PC-9 (cell line): Measurements from ENCODE around the gene ZNF79. TPM values are rescaled to one million over a fixed set of nuclear protein-coding genes. Genes with fewer than 3 reads are reported as not detected.

Experiments
- BruUV-seq: library from RNA; stranded (reverse); fragments of 400-500 nt; replicated peaks from 2 replicates; lab custom pipeline; 2021; lab: Mats Ljungman, UMichigan
- CTCF ChIA-PET: fragments of 300-600 bp; sonication (Branson Sonifier 250); formaldehyde crosslinking; loops from one replicate; lab custom pipeline; 2022; ENCODE audit warnings: antibody characterized with exemption; lab: Charles Lee
- POLR2A ChIA-PET: fragments of 300-600 bp; sonication (Branson Sonifier 250); formaldehyde crosslinking; loops from one replicate; lab custom pipeline; 2022; ENCODE audit warnings: antibody characterized with exemption; ENCODE audit not compliant: unreplicated experiment; lab: Charles Lee
- DNase-seq, 2 experiments: peaks; one replicate each; pipeline versions ENCODE4 v3.0.0 to v3.0.0-alpha.2; 2015 to 2022; ENCODE audit warnings: mixed read lengths in 1 of 2
- H2AFZ ChIP-seq: fragments of 200-600 bp; sonication (generic); 2 replicates; pipeline ENCODE4 v1.8.1; 2017; ENCODE audit warnings: antibody characterized with exemption
- H3F3A ChIP-seq: fragments of 200-600 bp; sonication (generic); 2 replicates; pipeline ENCODE4 v1.8.1; 2017; ENCODE audit warnings: antibody characterized with exemption, mild to moderate bottlenecking, low read depth; ENCODE audit not compliant: insufficient read depth
- H3K27ac ChIP-seq: fragments of 200-600 bp; sonication (generic); 2 replicates; pipeline ENCODE4 v1.6.1; 2016; ENCODE audit warnings: mixed run types
- H3K27me3 ChIP-seq: fragments of 200-600 bp; sonication (generic); 2 replicates; pipeline ENCODE4 v1.6.1; 2016; ENCODE audit warnings: low read depth, mixed run types; ENCODE audit not compliant: insufficient read depth
- H3K36me3 ChIP-seq: fragments of 200-600 bp; sonication (generic); 2 replicates; pipeline ENCODE4 v1.6.1; 2016; ENCODE audit warnings: low read depth, mixed run types
- H3K4me1 ChIP-seq: fragments of 200-600 bp; sonication (generic); replicated peaks from 2 replicates; pipeline ENCODE4 v1.6.1; 2016; ENCODE audit warnings: mixed run types; ENCODE audit not compliant: insufficient read depth
- H3K4me2 ChIP-seq: fragments of 200-600 bp; sonication (generic); 2 replicates; pipeline ENCODE4 v1.6.1; 2017; ENCODE audit warnings: mixed run types
- H3K4me3 ChIP-seq: fragments of 200-600 bp; sonication (generic); 2 replicates; pipeline ENCODE4 v1.6.1; 2016; ENCODE audit warnings: mixed run types
- H3K79me2 ChIP-seq: fragments of 200-600 bp; sonication (generic); 2 replicates; pipeline ENCODE4 v1.6.1; 2017; ENCODE audit warnings: low read depth, mixed run types
- H3K9me2 ChIP-seq: fragments of 200-600 bp; sonication (generic); 2 replicates; pipeline ENCODE4 v1.8.1; 2017; ENCODE audit warnings: mild to moderate bottlenecking; ENCODE audit not compliant: insufficient read depth
- H3K9me3 ChIP-seq: fragments of 200-600 bp; sonication (generic); 2 replicates; pipeline ENCODE4 v1.8.1; 2016; ENCODE audit warnings: low read depth; ENCODE audit not compliant: insufficient read depth
- H4K20me1 ChIP-seq: fragments of 200-600 bp; sonication (generic); 2 replicates; pipeline ENCODE4 v1.8.1; 2017; ENCODE audit not compliant: insufficient read depth
- EZH2 ChIP-seq: fragments of 200-600 bp; sonication (generic); IDR thresholded peaks from 2 replicates; pipeline ENCODE4 v1.8.0; 2017; ENCODE audit warnings: antibody characterized with exemption, low read depth
- intact Hi-C: fragments of 100-400 bp; cut with micrococcal nuclease; formaldehyde crosslinking; loops from one replicate; pipeline ENCODE4 v1.10.0; 2022; ENCODE audit not compliant: unreplicated experiment
- total RNA-seq: library from RNA; stranded (reverse); gene quantifications from 2 replicates; pipeline ENCODE4 v1.2.3, GENCODE V29; 2021
- TF ChIP-seq, protein P1 (sequence below): fragments of 200-600 bp; sonication (generic); conservative IDR thresholded peaks from 2 replicates; pipeline ENCODE4 v1.6.1; 2017; ENCODE audit warnings: mixed run types, antibody characterized with exemption, mild to moderate bottlenecking, moderate library complexity

The ZNF79 gene
- total RNA-seq, 1 experiment from 2014 or later, result 5.8 TPM

- no peak overlapping the region for H3K4me2 ChIP-seq
- H3K4me1 ChIP-seq, result no peaks in the 10 kb centered on the region
- H3K27me3 ChIP-seq, result no peaks in the 10 kb centered on the region
- no peak overlapping the region for H3K27ac ChIP-seq
- no peak for TF ChIP-seq EZH2
- TF ChIP-seq, protein P1, sequence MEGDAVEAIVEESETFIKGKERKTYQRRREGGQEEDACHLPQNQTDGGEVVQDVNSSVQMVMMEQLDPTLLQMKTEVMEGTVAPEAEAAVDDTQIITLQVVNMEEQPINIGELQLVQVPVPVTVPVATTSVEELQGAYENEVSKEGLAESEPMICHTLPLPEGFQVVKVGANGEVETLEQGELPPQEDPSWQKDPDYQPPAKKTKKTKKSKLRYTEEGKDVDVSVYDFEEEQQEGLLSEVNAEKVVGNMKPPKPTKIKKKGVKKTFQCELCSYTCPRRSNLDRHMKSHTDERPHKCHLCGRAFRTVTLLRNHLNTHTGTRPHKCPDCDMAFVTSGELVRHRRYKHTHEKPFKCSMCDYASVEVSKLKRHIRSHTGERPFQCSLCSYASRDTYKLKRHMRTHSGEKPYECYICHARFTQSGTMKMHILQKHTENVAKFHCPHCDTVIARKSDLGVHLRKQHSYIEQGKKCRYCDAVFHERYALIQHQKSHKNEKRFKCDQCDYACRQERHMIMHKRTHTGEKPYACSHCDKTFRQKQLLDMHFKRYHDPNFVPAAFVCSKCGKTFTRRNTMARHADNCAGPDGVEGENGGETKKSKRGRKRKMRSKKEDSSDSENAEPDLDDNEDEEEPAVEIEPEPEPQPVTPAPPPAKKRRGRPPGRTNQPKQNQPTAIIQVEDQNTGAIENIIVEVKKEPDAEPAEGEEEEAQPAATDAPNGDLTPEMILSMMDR, result no peak
- DNase-seq, result no peak
- intact Hi-C loops, result no loop called here
- H4K20me1 ChIP-seq, result no peaks in the 10 kb centered on the region
- H3K36me3 ChIP-seq, result no peaks in the 10 kb centered on the region
- no peaks in the 10 kb centered on the region for H3K9me2 ChIP-seq
- ChIA-PET CTCF (no interaction called here), POLR2A (interaction anchor here (0.6 kb wide), 1 partner anchor 8 kb away, joined by 3 read pairs; no protein-coding TSS in a partner anchor)
- H3F3A ChIP-seq, result 0 out of 2 replicates have a peak, but pooled peaks cover 3% of the 10 kb centered on the region
- TSS peak; percentile 20 for BruUV-seq
- H3K4me3 ChIP-seq, result no peak overlapping the region
- no peaks in the 10 kb centered on the region for H3K9me3 ChIP-seq
- H3K79me2 ChIP-seq, result no peaks in the 10 kb centered on the region
- H2AFZ ChIP-seq, result no peak overlapping the region
These were observed 16.7 kb upstream of the ZNF79 start for GRCh38 chr9:127407492-127407843.

DNA sequence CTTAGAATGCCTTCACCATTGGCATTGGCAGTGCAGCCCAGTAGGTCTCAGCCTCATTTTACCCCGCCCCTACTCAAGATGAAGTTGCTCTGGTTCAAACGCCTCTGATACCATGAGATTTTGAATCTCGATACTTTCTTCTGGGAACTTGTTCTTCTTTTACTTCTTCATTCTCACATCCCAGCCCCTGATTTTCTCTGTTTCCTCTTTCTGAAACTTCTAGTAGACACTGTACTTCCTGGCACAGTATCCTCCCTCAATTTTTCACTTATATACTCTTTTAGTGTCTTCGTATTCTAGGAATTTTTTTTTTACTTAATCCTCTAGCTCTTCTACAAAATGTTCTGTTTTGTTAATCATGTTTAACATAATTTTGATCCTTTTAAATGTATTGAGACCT lies 13.1 kb upstream of the ZNF79 start:
- Histone ChIP-seq H2AFZ (no peak overlapping the region), H3F3A (0 out of 2 replicates have a peak, but pooled peaks cover 3% of the 10 kb centered on the region), H3K9me2 (no peaks in the 10 kb centered on the region), H4K20me1 (no peaks in the 10 kb centered on the region; the same call in 1 of the 2 replicates), H3K4me2 (no peak overlapping the region), H3K27ac (no peak overlapping the region), H3K36me3 (no peaks in the 10 kb centered on the region), H3K79me2 (no peaks in the 10 kb centered on the region), H3K9me3 (no peaks in the 10 kb centered on the region), H3K4me3 (no peak overlapping the region), H3K4me1 (no peaks in the 10 kb centered on the region), H3K27me3 (no peaks in the 10 kb centered on the region)
- BruUV-seq, result no TSS peak
- intact Hi-C loops, result no loop called here
- CTCF ChIA-PET, result interaction anchor here (0.6 to 0.7 kb wide), 2 partner anchors 35 to 452 kb away, joined by 3 to 10 read pairs; no protein-coding TSS in a partner anchor
- DNase-seq, result no peak
- TF ChIP-seq, protein P1, result no peak
- no peak for TF ChIP-seq EZH2
- POLR2A ChIA-PET, result no interaction called here

GRCh38 chr9:127415141-127415540 lies 9.0 kb upstream of the ZNF79 start:
- Histone ChIP-seq H2AFZ (no peak overlapping the region), H3K9me2 (no peaks in the 10 kb centered on the region), H3K36me3 (no peaks in the 10 kb centered on the region), H3K4me1 (peaks cover 15% of the 10 kb centered on the region), H3K79me2 (no peaks in the 10 kb centered on the region), H3K9me3 (no peaks in the 10 kb centered on the region), H3K27ac (no peak overlapping the region), H3K4me2 (no peak overlapping the region), H3K27me3 (no peaks in the 10 kb centered on the region), H3K4me3 (no peak overlapping the region), H4K20me1 (no peaks in the 10 kb centered on the region; the same call in 1 of the 2 replicates), H3F3A (peaks cover 15% of the 10 kb centered on the region; the same call in 1 of the 2 replicates)
- BruUV-seq, result no TSS peak
- TF ChIP-seq EZH2, result no peak
- TF ChIP-seq, protein P1, result no peak
- CTCF ChIA-PET, result no interaction called here
- DNase-seq, result no peak
- POLR2A ChIA-PET, result no interaction called here
- intact Hi-C loops, result no loop called here
